NB4 (cell line): Measurements from ENCODE around the gene RND2.
"Not testable (repeated sequence)": the region's sequence is repeated elsewhere in the genome, so short reads cannot be mapped to it uniquely, and the experiment has no call there.

Source experiments
- CTCF ChIP-seq: IDR thresholded peaks from one replicate; pipeline ENCODE4 v1.5.1; 2012; ENCODE audit warnings: low read depth, low read length
- MYC ChIP-seq: IDR thresholded peaks from 2 replicates; pipeline ENCODE4 v1.6.1; 2011; ENCODE audit warnings: low read depth, low read length
- POLR2A ChIP-seq: IDR thresholded peaks from 2 replicates; pipeline ENCODE4 v1.6.1; 2011; ENCODE audit warnings: mild to moderate bottlenecking; ENCODE audit not compliant: insufficient read length; ENCODE audit errors: extremely low read depth
- TF ChIP-seq, protein P1 (sequence below): IDR thresholded peaks from 2 replicates; pipeline ENCODE4 v1.6.1; 2011; ENCODE audit warnings: low read depth, low read length

DNA sequence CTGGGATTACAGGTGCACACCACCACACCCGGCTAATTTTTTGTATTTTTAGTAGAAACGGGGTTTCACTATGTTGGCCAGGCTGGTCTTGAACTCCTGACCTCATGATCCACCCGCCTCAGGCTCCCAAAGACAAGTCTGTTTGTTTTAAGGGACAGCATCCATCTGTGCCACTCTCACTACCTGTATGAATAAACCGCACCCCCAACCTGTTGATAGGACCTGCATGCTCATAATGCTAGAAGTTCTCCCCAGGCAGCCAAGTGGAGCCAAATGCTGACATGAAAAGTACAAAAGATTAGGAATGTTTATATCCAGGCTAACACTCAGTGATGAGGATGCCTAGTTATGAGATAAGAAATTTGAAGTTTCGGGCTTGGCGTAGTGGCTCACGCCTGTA lies 28.0 kb downstream of the RND2 start:
- TF ChIP-seq CTCF, POLR2A, MYC: not testable (repeated sequence)
- TF ChIP-seq, protein P1, sequence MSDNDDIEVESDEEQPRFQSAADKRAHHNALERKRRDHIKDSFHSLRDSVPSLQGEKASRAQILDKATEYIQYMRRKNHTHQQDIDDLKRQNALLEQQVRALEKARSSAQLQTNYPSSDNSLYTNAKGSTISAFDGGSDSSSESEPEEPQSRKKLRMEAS = not testable (repeated sequence)
